Stimulated activated CD8-positive, alpha-beta memory T cell treated with anti-CD3 and anti-CD28 coated beads, Interleukin-15, amount 100 ng/mL, for 4 hours (primary cell): Measurements from ENCODE around the gene HOXA11.

ENCODE experiments used
- DNase-seq, 2 donors: peaks; one replicate each; pipeline ENCODE4 v3.0.0-alpha.2; 2020; ENCODE audit warnings: low read depth in 2 of 2

HOXA11 gene

GRCh38 chr7:27158436-27159265 is 26.4 kb downstream of the HOXA11 start:
- DNase-seq, result no peak

- no peak for DNase-seq
Observed at GRCh38 chr7:27157702-27158431, 27.2 kb downstream of the HOXA11 start.

- DNase-seq, result no peak
Observed at GRCh38 chr7:27156916-27157701, 27.9 kb downstream of the HOXA11 start.

GRCh38 chr7:27156508-27156898 is 28.5 kb downstream of the HOXA11 start, which contains the start of gene HOXA7:
HOXA7 (minus strand) TSS chr7:27156675; CDS start chr7:27156545, 130 bp downstream.
- no peak for DNase-seq

GRCh38 chr7:27155816-27156507 is 29.1 kb downstream of the HOXA11 start:
- DNase-seq, result no peak

- DNase-seq, result peak in 1 of 2 donors; percentile 25
Observed at GRCh38 chr7:27154901-27155815, 29.9 kb downstream of the HOXA11 start.

- DNase-seq, result no peak
Observed at GRCh38 chr7:27154369-27154768, 30.7 kb downstream of the HOXA11 start.

GRCh38 chr7:27153526-27153925 is 31.5 kb downstream of the HOXA11 start:
- no peak for DNase-seq

- DNase-seq, result no peak
Observed at GRCh38 chr7:27152816-27153442, 32.1 kb downstream of the HOXA11 start.

- no peak for DNase-seq
Observed at GRCh38 chr7:27151931-27152815, 32.9 kb downstream of the HOXA11 start, which contains the start of gene HOXA3. HOXA3 (minus strand) TSS chr7:27152583; CDS start chr7:27110640, 41,943 bp downstream.

GRCh38 chr7:27151341-27151930 is 33.6 kb downstream of the HOXA11 start:
- no peak for DNase-seq

GRCh38 chr7:27150568-27151340 is 34.3 kb downstream of the HOXA11 start:
- DNase-seq, result no peak

GRCh38 chr7:27149842-27150567 is 35.0 kb downstream of the HOXA11 start:
- DNase-seq, result no peak

GRCh38 chr7:27148756-27149641 is 36.0 kb downstream of the HOXA11 start:
- DNase-seq, result no peak

- no peak for DNase-seq
Observed at GRCh38 chr7:27148031-27148755, 36.8 kb downstream of the HOXA11 start.
